Measurements from ENCODE around the gene KIAA0232.

GRCh38 chr4:6851431-6851830 is 68.9 kb downstream of the KIAA0232 start:
- TF ChIP-seq CTCF (IDR thresholded peaks at IDR 0.05) = no peak
- TF ChIP-seq POLR2A (IDR thresholded peaks at IDR 0.05) = no peak

Data from right lobe of liver (tissue), 4 donors.